ENCODE data around the gene LCE6A. TPM values are rescaled to one million over a fixed set of nuclear protein-coding genes. Genes with fewer than 3 reads are reported as not detected.

Gene LCE6A
- total and polyA plus RNA-seq, 4 donors, result not detected

DNA sequence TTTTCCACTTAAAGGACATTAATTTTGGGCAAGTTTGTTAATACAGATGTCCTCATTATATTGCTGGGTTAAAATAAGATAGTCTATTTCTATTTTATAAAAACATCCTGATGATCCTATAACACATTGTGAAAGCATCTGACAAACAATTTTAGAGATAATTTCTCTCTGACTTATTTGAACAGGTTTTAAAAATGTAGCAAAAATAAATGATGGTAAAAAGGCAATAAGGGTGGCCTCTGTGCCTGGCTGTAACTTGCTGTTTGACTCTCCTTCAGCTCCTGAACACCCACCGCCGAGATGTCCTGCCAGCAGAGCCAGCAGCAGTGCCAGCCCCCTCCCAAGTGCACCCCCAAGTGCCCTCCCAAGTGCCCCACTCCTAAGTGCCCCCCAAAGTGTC, 15.5 kb upstream of the LCE6A start, which contains the start of gene LCE1A:
LCE1A (plus strand) TSS at position 301 of the 400 bp plus-strand sequence; CDS start at position 301, 0 bp downstream.
- H3K4me3 ChIP-seq (ENCODE audit: low read depth in 1 of 3, low read length in 3 of 3), result no peak within 1 kb of the TSS
- H3K9me3 ChIP-seq (ENCODE audit: control insufficient read depth in 4 of 4, low read length in 3 of 4), result no peaks in the 10 kb centered on the region
- H3K9ac ChIP-seq (ENCODE audit: low read depth in 1 of 2, low read length in 2 of 2), result no peak within 1 kb of the TSS
- H3K4me1 ChIP-seq (ENCODE audit: control insufficient read depth in 4 of 4, insufficient read depth in 4 of 4, low read length in 3 of 4), result no peaks in the 10 kb centered on the region
- WGBS, result 84% methylated on average over 2 of the region's 2 CpGs
- TF ChIP-seq JUND (IDR thresholded peaks at IDR 0.05), result no peak
- no peak for TF ChIP-seq FOXA2 (IDR thresholded peaks at IDR 0.05)
- no peak for TF ChIP-seq EGR1 (IDR thresholded peaks at IDR 0.05; ENCODE audit: low read depth in 2 of 2)
- H3K27me3 ChIP-seq (ENCODE audit: control insufficient read depth in 4 of 4, insufficient read depth in 4 of 4, low read length in 3 of 4), result peaks cover 0 to 12% (median 0%) of the 10 kb centered on the region in 4 donors
- H3K27ac ChIP-seq (ENCODE audit: low read depth in 1 of 2, low read length in 2 of 2), result no peak within 1 kb of the TSS
- no peaks in the 10 kb centered on the region for H3K36me3 ChIP-seq (ENCODE audit: control insufficient read depth in 4 of 4, insufficient read depth in 3 of 4, low read depth in 1 of 4, low read length in 3 of 4)
- DNase-seq (ENCODE audit: low spot score), result no peak

DNA sequence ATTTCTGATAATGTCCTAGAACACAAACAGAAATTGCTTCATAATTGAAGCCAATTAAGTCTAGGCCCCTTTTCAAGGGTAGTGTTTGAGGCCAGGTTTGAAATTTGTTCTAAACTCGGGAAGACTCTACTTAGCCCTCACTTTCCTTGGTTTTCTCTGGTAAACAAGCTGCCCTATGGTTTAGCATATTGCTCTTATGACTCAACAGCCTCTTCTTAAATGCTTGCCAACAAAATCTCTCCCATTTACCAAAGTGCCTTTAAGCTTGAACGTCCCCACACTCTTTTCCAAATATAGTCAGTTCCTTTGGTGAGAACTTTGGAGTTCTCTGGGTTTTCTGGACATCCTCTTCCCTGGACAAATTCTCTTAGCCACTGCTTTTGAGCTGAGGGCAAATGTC, 5.8 kb upstream of the LCE6A start:
- no peak overlapping the region for H3K27ac ChIP-seq (ENCODE audit: low read depth in 1 of 2, low read length in 2 of 2)
- H3K27me3 ChIP-seq (ENCODE audit: control insufficient read depth in 4 of 4, insufficient read depth in 4 of 4, low read length in 3 of 4), result no peaks in the 10 kb centered on the region
- H3K36me3 ChIP-seq (ENCODE audit: control insufficient read depth in 4 of 4, insufficient read depth in 3 of 4, low read depth in 1 of 4, low read length in 3 of 4), result no peaks in the 10 kb centered on the region
- no peaks in the 10 kb centered on the region for H3K4me1 ChIP-seq (ENCODE audit: control insufficient read depth in 4 of 4, insufficient read depth in 4 of 4, low read length in 3 of 4)
- H3K9me3 ChIP-seq (ENCODE audit: control insufficient read depth in 4 of 4, low read length in 3 of 4), result no peaks in the 10 kb centered on the region
- WGBS, result 46% methylated on average over 2 of the region's 2 CpGs
- no peak overlapping the region for H3K9ac ChIP-seq (ENCODE audit: low read depth in 1 of 2, low read length in 2 of 2)
- DNase-seq (ENCODE audit: low spot score), result no peak
- H3K4me3 ChIP-seq (ENCODE audit: low read depth in 1 of 3, low read length in 3 of 3), result no peak overlapping the region
- TF ChIP-seq GABPA (IDR thresholded peaks at IDR 0.05 in 1 of 2, conservative IDR thresholded peaks at IDR 0.05 in 1 of 2), result no peak
- no peak for TF ChIP-seq TAF1 (conservative IDR thresholded peaks at IDR 0.05)
- TF ChIP-seq NR2F2 (IDR thresholded peaks at IDR 0.05), result no peak
- no peak for TF ChIP-seq HNF4A (conservative IDR thresholded peaks at IDR 0.05)
- TF ChIP-seq, protein P1, sequence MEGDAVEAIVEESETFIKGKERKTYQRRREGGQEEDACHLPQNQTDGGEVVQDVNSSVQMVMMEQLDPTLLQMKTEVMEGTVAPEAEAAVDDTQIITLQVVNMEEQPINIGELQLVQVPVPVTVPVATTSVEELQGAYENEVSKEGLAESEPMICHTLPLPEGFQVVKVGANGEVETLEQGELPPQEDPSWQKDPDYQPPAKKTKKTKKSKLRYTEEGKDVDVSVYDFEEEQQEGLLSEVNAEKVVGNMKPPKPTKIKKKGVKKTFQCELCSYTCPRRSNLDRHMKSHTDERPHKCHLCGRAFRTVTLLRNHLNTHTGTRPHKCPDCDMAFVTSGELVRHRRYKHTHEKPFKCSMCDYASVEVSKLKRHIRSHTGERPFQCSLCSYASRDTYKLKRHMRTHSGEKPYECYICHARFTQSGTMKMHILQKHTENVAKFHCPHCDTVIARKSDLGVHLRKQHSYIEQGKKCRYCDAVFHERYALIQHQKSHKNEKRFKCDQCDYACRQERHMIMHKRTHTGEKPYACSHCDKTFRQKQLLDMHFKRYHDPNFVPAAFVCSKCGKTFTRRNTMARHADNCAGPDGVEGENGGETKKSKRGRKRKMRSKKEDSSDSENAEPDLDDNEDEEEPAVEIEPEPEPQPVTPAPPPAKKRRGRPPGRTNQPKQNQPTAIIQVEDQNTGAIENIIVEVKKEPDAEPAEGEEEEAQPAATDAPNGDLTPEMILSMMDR (IDR thresholded peaks at IDR 0.05; ENCODE audit: low read depth, low read length, missing input control), result no peak
- TF ChIP-seq YY1 (IDR thresholded peaks at IDR 0.05), result no peak
- TF ChIP-seq RXRA (IDR thresholded peaks at IDR 0.05), result no peak
- TF ChIP-seq EGR1 (IDR thresholded peaks at IDR 0.05; ENCODE audit: low read depth in 2 of 2), result no peak

DNA sequence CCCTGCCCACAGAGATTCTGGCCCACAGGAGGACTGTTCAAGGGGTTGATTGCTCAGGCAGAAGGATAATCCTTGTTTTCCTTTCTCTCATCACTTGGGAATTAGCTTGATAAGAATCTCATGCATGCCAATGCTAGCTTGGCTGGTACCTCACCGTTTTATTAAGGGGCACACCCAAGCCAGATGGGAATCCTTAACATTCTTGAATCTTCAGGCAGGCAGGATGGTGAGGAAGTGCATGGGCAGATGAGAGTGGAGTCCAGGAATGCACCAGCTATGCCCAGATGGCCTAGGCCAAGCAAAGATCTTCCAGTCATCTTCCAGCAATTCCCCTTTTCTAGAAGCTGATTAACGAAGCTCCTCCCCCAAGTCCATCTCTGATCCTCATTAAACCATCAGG, 13.0 kb downstream of the LCE6A start:
- Histone ChIP-seq H3K27ac (ENCODE audit: low read depth in 1 of 2, low read length in 2 of 2) (no peak overlapping the region), H3K27me3 (ENCODE audit: control insufficient read depth in 4 of 4, insufficient read depth in 4 of 4, low read length in 3 of 4) (peaks cover 0 to 10% (median 0%) of the 10 kb centered on the region in 4 donors), H3K4me1 (ENCODE audit: control insufficient read depth in 4 of 4, insufficient read depth in 4 of 4, low read length in 3 of 4) (no peaks in the 10 kb centered on the region), H3K4me3 (ENCODE audit: low read depth in 1 of 3, low read length in 3 of 3) (no peak overlapping the region), H3K9ac (ENCODE audit: low read depth in 1 of 2, low read length in 2 of 2) (no peak overlapping the region), H3K9me3 (ENCODE audit: control insufficient read depth in 4 of 4, low read length in 3 of 4) (no peaks in the 10 kb centered on the region), H3K36me3 (ENCODE audit: control insufficient read depth in 4 of 4, insufficient read depth in 3 of 4, low read depth in 1 of 4, low read length in 3 of 4) (no peaks in the 10 kb centered on the region)
- no peak for DNase-seq (ENCODE audit: low spot score)
- 43% methylated on average over 2 of the region's 2 CpGs for WGBS
- no peak for TF ChIP-seq FOXA2 (IDR thresholded peaks at IDR 0.05)
- TF ChIP-seq, protein P2, sequence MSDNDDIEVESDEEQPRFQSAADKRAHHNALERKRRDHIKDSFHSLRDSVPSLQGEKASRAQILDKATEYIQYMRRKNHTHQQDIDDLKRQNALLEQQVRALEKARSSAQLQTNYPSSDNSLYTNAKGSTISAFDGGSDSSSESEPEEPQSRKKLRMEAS (IDR thresholded peaks at IDR 0.05), result no peak
- no peak for TF ChIP-seq RAD21 (IDR thresholded peaks at IDR 0.05)
- TF ChIP-seq YY1 (IDR thresholded peaks at IDR 0.05), result no peak
- no peak for TF ChIP-seq SP1 (IDR thresholded peaks at IDR 0.05)
- no peak for TF ChIP-seq FOXA1 (IDR thresholded peaks at IDR 0.05)
- no peak for TF ChIP-seq HNF4A (conservative IDR thresholded peaks at IDR 0.05)
- no peak for TF ChIP-seq GABPA (IDR thresholded peaks at IDR 0.05 in 1 of 2, conservative IDR thresholded peaks at IDR 0.05 in 1 of 2)
- no peak for TF ChIP-seq NR2F2 (IDR thresholded peaks at IDR 0.05)
- TF ChIP-seq EGR1 (IDR thresholded peaks at IDR 0.05; ENCODE audit: low read depth in 2 of 2), result no peak
- TF ChIP-seq, protein P3, sequence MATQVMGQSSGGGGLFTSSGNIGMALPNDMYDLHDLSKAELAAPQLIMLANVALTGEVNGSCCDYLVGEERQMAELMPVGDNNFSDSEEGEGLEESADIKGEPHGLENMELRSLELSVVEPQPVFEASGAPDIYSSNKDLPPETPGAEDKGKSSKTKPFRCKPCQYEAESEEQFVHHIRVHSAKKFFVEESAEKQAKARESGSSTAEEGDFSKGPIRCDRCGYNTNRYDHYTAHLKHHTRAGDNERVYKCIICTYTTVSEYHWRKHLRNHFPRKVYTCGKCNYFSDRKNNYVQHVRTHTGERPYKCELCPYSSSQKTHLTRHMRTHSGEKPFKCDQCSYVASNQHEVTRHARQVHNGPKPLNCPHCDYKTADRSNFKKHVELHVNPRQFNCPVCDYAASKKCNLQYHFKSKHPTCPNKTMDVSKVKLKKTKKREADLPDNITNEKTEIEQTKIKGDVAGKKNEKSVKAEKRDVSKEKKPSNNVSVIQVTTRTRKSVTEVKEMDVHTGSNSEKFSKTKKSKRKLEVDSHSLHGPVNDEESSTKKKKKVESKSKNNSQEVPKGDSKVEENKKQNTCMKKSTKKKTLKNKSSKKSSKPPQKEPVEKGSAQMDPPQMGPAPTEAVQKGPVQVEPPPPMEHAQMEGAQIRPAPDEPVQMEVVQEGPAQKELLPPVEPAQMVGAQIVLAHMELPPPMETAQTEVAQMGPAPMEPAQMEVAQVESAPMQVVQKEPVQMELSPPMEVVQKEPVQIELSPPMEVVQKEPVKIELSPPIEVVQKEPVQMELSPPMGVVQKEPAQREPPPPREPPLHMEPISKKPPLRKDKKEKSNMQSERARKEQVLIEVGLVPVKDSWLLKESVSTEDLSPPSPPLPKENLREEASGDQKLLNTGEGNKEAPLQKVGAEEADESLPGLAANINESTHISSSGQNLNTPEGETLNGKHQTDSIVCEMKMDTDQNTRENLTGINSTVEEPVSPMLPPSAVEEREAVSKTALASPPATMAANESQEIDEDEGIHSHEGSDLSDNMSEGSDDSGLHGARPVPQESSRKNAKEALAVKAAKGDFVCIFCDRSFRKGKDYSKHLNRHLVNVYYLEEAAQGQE (IDR thresholded peaks at IDR 0.05), result no peak
- no peak for TF ChIP-seq HNF4G (IDR thresholded peaks at IDR 0.05)
- no peak for TF ChIP-seq RXRA (IDR thresholded peaks at IDR 0.05)
- TF ChIP-seq, protein P4, sequence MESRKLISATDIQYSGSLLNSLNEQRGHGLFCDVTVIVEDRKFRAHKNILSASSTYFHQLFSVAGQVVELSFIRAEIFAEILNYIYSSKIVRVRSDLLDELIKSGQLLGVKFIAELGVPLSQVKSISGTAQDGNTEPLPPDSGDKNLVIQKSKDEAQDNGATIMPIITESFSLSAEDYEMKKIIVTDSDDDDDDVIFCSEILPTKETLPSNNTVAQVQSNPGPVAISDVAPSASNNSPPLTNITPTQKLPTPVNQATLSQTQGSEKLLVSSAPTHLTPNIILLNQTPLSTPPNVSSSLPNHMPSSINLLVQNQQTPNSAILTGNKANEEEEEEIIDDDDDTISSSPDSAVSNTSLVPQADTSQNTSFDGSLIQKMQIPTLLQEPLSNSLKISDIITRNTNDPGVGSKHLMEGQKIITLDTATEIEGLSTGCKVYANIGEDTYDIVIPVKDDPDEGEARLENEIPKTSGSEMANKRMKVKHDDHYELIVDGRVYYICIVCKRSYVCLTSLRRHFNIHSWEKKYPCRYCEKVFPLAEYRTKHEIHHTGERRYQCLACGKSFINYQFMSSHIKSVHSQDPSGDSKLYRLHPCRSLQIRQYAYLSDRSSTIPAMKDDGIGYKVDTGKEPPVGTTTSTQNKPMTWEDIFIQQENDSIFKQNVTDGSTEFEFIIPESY (IDR thresholded peaks at IDR 0.05), result no peak
- no peak for TF ChIP-seq JUND (IDR thresholded peaks at IDR 0.05)
- no peak for TF ChIP-seq TAF1 (conservative IDR thresholded peaks at IDR 0.05)
- TF ChIP-seq, protein P5, sequence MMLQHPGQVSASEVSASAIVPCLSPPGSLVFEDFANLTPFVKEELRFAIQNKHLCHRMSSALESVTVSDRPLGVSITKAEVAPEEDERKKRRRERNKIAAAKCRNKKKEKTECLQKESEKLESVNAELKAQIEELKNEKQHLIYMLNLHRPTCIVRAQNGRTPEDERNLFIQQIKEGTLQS (IDR thresholded peaks at IDR 0.05), result no peak

Measured in liver (tissue), 9 donors.